ENCODE data around the gene GLB1L.

Gene GLB1L

GRCh38 chr2:219245899-219246230 lies 621 bp upstream of the GLB1L start:
- H3K9ac ChIP-seq (ENCODE audit: low read length), result peak overlapping the region; percentile 99
- no peak overlapping the region for H4K5ac ChIP-seq (ENCODE audit: low read length)
- H3K4me2 ChIP-seq (ENCODE audit: low read length), result peak overlapping the region; percentile 78
- no peak for DNase-seq
- no peak overlapping the region for H2BK120ac ChIP-seq (ENCODE audit: low read depth, low read length)
- H3K4ac ChIP-seq (ENCODE audit: low read depth, low read length), result peak overlapping the region; percentile 59
- no peak overlapping the region for H2BK15ac ChIP-seq (replicated peaks; ENCODE audit: low read depth)
- H4K8ac ChIP-seq (ENCODE audit: low read depth, low read length), result no peak overlapping the region
- no peak overlapping the region for H2BK5ac ChIP-seq (ENCODE audit: low read length)
- no peak overlapping the region for H3K18ac ChIP-seq (ENCODE audit: low read length)
- H3K56ac ChIP-seq (ENCODE audit: low read length), result peak overlapping the region; percentile 100
- peak overlapping the region; percentile 95 for H3K4me3 ChIP-seq (ENCODE audit: low read length)
- H3K79me1 ChIP-seq (ENCODE audit: low read length), result peaks cover 7% of the 10 kb centered on the region
- no peaks in the 10 kb centered on the region for H3K36me3 ChIP-seq (ENCODE audit: control insufficient read depth, insufficient read depth, low read length)
- H2AK5ac ChIP-seq (ENCODE audit: low read length), result peak overlapping the region; percentile 22
- H3K23ac ChIP-seq (ENCODE audit: low read length), result no peak overlapping the region
- WGBS (ENCODE audit: extremely low coverage, insufficient coverage, low lambda C conversion rate), result no CpG with 5 or more reads among the region's 10 CpGs
- H3K27ac ChIP-seq (ENCODE audit: low read depth, low read length), result no peak overlapping the region
- H3K27me3 ChIP-seq (ENCODE audit: insufficient read depth, low read length, poor library complexity), result no peaks in the 10 kb centered on the region
- H3K4me1 ChIP-seq (ENCODE audit: control insufficient read depth, low read depth, low read length), result peaks cover 2% of the 10 kb centered on the region
- no peaks in the 10 kb centered on the region for H3K79me2 ChIP-seq (ENCODE audit: control insufficient read depth, insufficient read depth, low read length)

- Histone ChIP-seq H2BK5ac (ENCODE audit: low read length) (no peak overlapping the region), H3K4me3 (ENCODE audit: low read length) (peak overlapping the region; percentile 31), H3K4me1 (ENCODE audit: control insufficient read depth, low read depth, low read length) (peaks cover 2% of the 10 kb centered on the region), H3K56ac (ENCODE audit: low read length) (peak overlapping the region; percentile 82), H2BK120ac (ENCODE audit: low read depth, low read length) (no peak overlapping the region), H3K27me3 (ENCODE audit: insufficient read depth, low read length, poor library complexity) (no peaks in the 10 kb centered on the region), H3K27ac (ENCODE audit: low read depth, low read length) (no peak overlapping the region), H3K4ac (ENCODE audit: low read depth, low read length) (peak overlapping the region; percentile 28), H4K8ac (ENCODE audit: low read depth, low read length) (peak overlapping the region; percentile 69), H2AK5ac (ENCODE audit: low read length) (no peak overlapping the region), H3K4me2 (ENCODE audit: low read length) (peak overlapping the region; percentile 22), H2BK15ac (replicated peaks; ENCODE audit: low read depth) (no peak overlapping the region), H4K5ac (ENCODE audit: low read length) (peak overlapping the region; percentile 12), H3K18ac (ENCODE audit: low read length) (peak overlapping the region; percentile 13), H3K79me2 (ENCODE audit: control insufficient read depth, insufficient read depth, low read length) (no peaks in the 10 kb centered on the region), H3K79me1 (ENCODE audit: low read length) (peaks cover 7% of the 10 kb centered on the region), H3K23ac (ENCODE audit: low read length) (no peak overlapping the region), H3K9ac (ENCODE audit: low read length) (peak overlapping the region; percentile 55), H3K36me3 (ENCODE audit: control insufficient read depth, insufficient read depth, low read length) (no peaks in the 10 kb centered on the region)
- WGBS (ENCODE audit: extremely low coverage, insufficient coverage, low lambda C conversion rate), result no CpG with 5 or more reads among the region's 6 CpGs
- DNase-seq, result no peak
Measured at GRCh38 chr2:219244789-219245147, 476 bp downstream of the GLB1L start.

GRCh38 chr2:219243291-219243761 lies 1.9 kb downstream of the GLB1L start:
- no peak overlapping the region for H3K23ac ChIP-seq (ENCODE audit: low read length)
- H3K36me3 ChIP-seq (ENCODE audit: control insufficient read depth, insufficient read depth, low read length), result no peaks in the 10 kb centered on the region
- peaks cover 2% of the 10 kb centered on the region for H3K4me1 ChIP-seq (ENCODE audit: control insufficient read depth, low read depth, low read length)
- no peak overlapping the region for H3K27ac ChIP-seq (ENCODE audit: low read depth, low read length)
- no peak overlapping the region for H4K8ac ChIP-seq (ENCODE audit: low read depth, low read length)
- H3K79me2 ChIP-seq (ENCODE audit: control insufficient read depth, insufficient read depth, low read length), result no peaks in the 10 kb centered on the region
- no peak overlapping the region for H2BK120ac ChIP-seq (ENCODE audit: low read depth, low read length)
- no peak overlapping the region for H2BK15ac ChIP-seq (replicated peaks; ENCODE audit: low read depth)
- peak overlapping the region; percentile 1 for H3K56ac ChIP-seq (ENCODE audit: low read length)
- no peaks in the 10 kb centered on the region for H3K27me3 ChIP-seq (ENCODE audit: insufficient read depth, low read length, poor library complexity)
- H3K18ac ChIP-seq (ENCODE audit: low read length), result no peak overlapping the region
- H3K79me1 ChIP-seq (ENCODE audit: low read length), result peaks cover 7% of the 10 kb centered on the region
- H3K4me3 ChIP-seq (ENCODE audit: low read length), result no peak overlapping the region
- no peak overlapping the region for H4K5ac ChIP-seq (ENCODE audit: low read length)
- no peak overlapping the region for H2BK5ac ChIP-seq (ENCODE audit: low read length)
- no CpG with 5 or more reads among the region's 28 CpGs for WGBS (ENCODE audit: extremely low coverage, insufficient coverage, low lambda C conversion rate)
- no peak overlapping the region for H3K4ac ChIP-seq (ENCODE audit: low read depth, low read length)
- H3K9ac ChIP-seq (ENCODE audit: low read length), result no peak overlapping the region
- H3K4me2 ChIP-seq (ENCODE audit: low read length), result no peak overlapping the region
- H2AK5ac ChIP-seq (ENCODE audit: low read length), result no peak overlapping the region
- no peak for DNase-seq

GRCh38 chr2:219234331-219234730 lies 10.9 kb downstream of the GLB1L start:
- Histone ChIP-seq H3K9ac (ENCODE audit: low read length) (no peak overlapping the region), H3K56ac (ENCODE audit: low read length) (no peak overlapping the region), H3K4me2 (ENCODE audit: low read length) (no peak overlapping the region), H3K79me1 (ENCODE audit: low read length) (peaks cover 2% of the 10 kb centered on the region), H3K36me3 (ENCODE audit: control insufficient read depth, insufficient read depth, low read length) (peaks cover 14% of the 10 kb centered on the region), H3K4me3 (ENCODE audit: low read length) (no peak overlapping the region), H3K4ac (ENCODE audit: low read depth, low read length) (no peak overlapping the region), H3K18ac (ENCODE audit: low read length) (no peak overlapping the region), H3K27me3 (ENCODE audit: insufficient read depth, low read length, poor library complexity) (no peaks in the 10 kb centered on the region), H3K4me1 (ENCODE audit: control insufficient read depth, low read depth, low read length) (no peaks in the 10 kb centered on the region), H3K27ac (ENCODE audit: low read depth, low read length) (no peak overlapping the region), H3K79me2 (ENCODE audit: control insufficient read depth, insufficient read depth, low read length) (no peaks in the 10 kb centered on the region), H2BK15ac (replicated peaks; ENCODE audit: low read depth) (no peak overlapping the region), H2BK5ac (ENCODE audit: low read length) (no peak overlapping the region), H4K5ac (ENCODE audit: low read length) (no peak overlapping the region), H4K8ac (ENCODE audit: low read depth, low read length) (no peak overlapping the region), H2BK120ac (ENCODE audit: low read depth, low read length) (no peak overlapping the region), H2AK5ac (ENCODE audit: low read length) (no peak overlapping the region), H3K23ac (ENCODE audit: low read length) (no peak overlapping the region)
- WGBS (ENCODE audit: extremely low coverage, insufficient coverage, low lambda C conversion rate), result no CpG with 5 or more reads among the region's 3 CpGs
- DNase-seq, result no peak

GRCh38 chr2:219230059-219230540 lies 15.1 kb downstream of the GLB1L start:
- Histone ChIP-seq H3K27me3 (ENCODE audit: insufficient read depth, low read length, poor library complexity) (no peaks in the 10 kb centered on the region), H3K9ac (ENCODE audit: low read length) (peak overlapping the region; percentile 88), H2BK120ac (ENCODE audit: low read depth, low read length) (no peak overlapping the region), H3K4me2 (ENCODE audit: low read length) (peak overlapping the region; percentile 72), H3K18ac (ENCODE audit: low read length) (peak overlapping the region; percentile 21), H3K23ac (ENCODE audit: low read length) (no peak overlapping the region), H3K4me1 (ENCODE audit: control insufficient read depth, low read depth, low read length) (peaks cover 4% of the 10 kb centered on the region), H3K4me3 (ENCODE audit: low read length) (peak overlapping the region; percentile 87), H3K36me3 (ENCODE audit: control insufficient read depth, insufficient read depth, low read length) (peaks cover 4% of the 10 kb centered on the region), H3K79me1 (ENCODE audit: low read length) (peaks cover 12% of the 10 kb centered on the region), H2AK5ac (ENCODE audit: low read length) (no peak overlapping the region), H2BK5ac (ENCODE audit: low read length) (no peak overlapping the region), H3K79me2 (ENCODE audit: control insufficient read depth, insufficient read depth, low read length) (peaks cover 6% of the 10 kb centered on the region), H3K4ac (ENCODE audit: low read depth, low read length) (peak overlapping the region; percentile 81), H3K27ac (ENCODE audit: low read depth, low read length) (peak overlapping the region; percentile 89), H2BK15ac (replicated peaks; ENCODE audit: low read depth) (no peak overlapping the region), H4K5ac (ENCODE audit: low read length) (no peak overlapping the region), H4K8ac (ENCODE audit: low read depth, low read length) (no peak overlapping the region), H3K56ac (ENCODE audit: low read length) (peak overlapping the region; percentile 92)
- WGBS (ENCODE audit: extremely low coverage, insufficient coverage, low lambda C conversion rate), result no CpG with 5 or more reads among the region's 24 CpGs
- DNase-seq, result peak; percentile 79
